ENCODE results near the gene NRCAM. TPM values are rescaled to one million over a fixed set of nuclear protein-coding genes. Genes with fewer than 3 reads are reported as not detected.

The NRCAM gene
- total RNA-seq, 2 donors from 2014 or later: 17.9 to 28.2 TPM

DNA sequence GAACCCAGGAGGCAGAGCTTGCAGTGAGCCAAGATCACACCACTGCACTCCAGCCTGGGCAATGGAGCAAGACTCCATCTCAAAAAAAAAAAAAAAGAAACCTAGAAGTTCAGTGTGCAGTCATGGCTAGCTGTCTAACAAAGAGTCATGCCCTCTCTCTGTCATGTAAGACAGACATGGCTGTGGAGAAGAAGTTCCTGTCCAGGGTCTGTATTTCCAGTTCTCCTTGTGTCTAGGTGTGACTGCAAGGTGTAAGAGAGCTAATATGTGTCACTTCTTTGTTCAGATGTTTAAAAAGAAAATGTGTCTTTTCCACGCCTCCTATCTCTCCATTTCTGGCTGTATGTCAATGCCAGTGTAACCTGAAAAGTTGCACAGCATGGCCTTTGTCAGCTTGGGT, 139.5 kb downstream of the NRCAM start:
- TF ChIP-seq, protein P1, sequence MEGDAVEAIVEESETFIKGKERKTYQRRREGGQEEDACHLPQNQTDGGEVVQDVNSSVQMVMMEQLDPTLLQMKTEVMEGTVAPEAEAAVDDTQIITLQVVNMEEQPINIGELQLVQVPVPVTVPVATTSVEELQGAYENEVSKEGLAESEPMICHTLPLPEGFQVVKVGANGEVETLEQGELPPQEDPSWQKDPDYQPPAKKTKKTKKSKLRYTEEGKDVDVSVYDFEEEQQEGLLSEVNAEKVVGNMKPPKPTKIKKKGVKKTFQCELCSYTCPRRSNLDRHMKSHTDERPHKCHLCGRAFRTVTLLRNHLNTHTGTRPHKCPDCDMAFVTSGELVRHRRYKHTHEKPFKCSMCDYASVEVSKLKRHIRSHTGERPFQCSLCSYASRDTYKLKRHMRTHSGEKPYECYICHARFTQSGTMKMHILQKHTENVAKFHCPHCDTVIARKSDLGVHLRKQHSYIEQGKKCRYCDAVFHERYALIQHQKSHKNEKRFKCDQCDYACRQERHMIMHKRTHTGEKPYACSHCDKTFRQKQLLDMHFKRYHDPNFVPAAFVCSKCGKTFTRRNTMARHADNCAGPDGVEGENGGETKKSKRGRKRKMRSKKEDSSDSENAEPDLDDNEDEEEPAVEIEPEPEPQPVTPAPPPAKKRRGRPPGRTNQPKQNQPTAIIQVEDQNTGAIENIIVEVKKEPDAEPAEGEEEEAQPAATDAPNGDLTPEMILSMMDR (conservative IDR thresholded peaks at IDR 0.05): no peak
- Histone ChIP-seq H3K9ac (ENCODE audit: extremely low read depth, low read length, poor library complexity, severe bottlenecking) (no peak overlapping the region), H3K4me3 (ENCODE audit: low read length) (no peak overlapping the region), H3K4me1 (ENCODE audit: control insufficient read depth, insufficient read depth, low read length) (no peaks in the 10 kb centered on the region), H3K36me3 (ENCODE audit: control insufficient read depth, insufficient read depth, low read length) (no peaks in the 10 kb centered on the region), H3K9me3 (ENCODE audit: control insufficient read depth, low read length) (no peaks in the 10 kb centered on the region), H3K27ac (ENCODE audit: low read depth, low read length) (no peak overlapping the region), H3K27me3 (ENCODE audit: control insufficient read depth, insufficient read depth, low read length, poor library complexity, severe bottlenecking) (no peaks in the 10 kb centered on the region)
- H3K4me3 Mint-ChIP-seq: no peak overlapping the region
- no peaks in the 10 kb centered on the region for H3K36me3 Mint-ChIP-seq (ENCODE audit: low read depth)
- no peaks in the 10 kb centered on the region for H3K27me3 Mint-ChIP-seq (ENCODE audit: insufficient read depth)
- WGBS, 2 experiments (ENCODE audit: insufficient coverage in 1 of 2, insufficient read length in 1 of 2): 100% methylated on average over 1 of the region's 1 CpG
- no peak overlapping the region for H3K27ac Mint-ChIP-seq
- DNase-seq: no peak
- H3K4me1 Mint-ChIP-seq: peaks cover 2% of the 10 kb centered on the region
- peaks cover 2% of the 10 kb centered on the region for H3K9me3 Mint-ChIP-seq

DNA sequence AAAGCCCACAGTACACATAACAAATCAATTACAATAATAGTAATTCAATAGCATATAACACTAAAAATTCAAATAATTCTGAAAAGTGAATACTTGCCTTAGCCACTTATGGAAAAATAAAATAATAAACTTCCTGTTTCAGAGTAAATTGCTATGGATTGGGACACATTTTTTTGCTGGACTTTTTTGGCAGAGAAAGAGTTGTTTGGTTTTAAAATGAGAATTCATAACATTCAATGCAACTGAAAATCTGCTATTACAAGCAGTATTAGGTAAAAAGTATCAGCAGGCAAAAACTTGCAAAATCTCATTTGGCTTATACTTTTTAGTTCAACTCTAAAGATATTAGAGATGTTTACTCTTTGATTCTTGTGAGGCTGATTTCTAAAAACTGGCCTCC, 141.7 kb downstream of the NRCAM start:
- no peak overlapping the region for H3K27ac Mint-ChIP-seq
- H3K9me3 Mint-ChIP-seq: peaks cover 2% of the 10 kb centered on the region
- no peaks in the 10 kb centered on the region for H3K36me3 Mint-ChIP-seq (ENCODE audit: low read depth)
- DNase-seq: no peak
- no peak overlapping the region for H3K4me3 Mint-ChIP-seq
- no peaks in the 10 kb centered on the region for H3K36me3 ChIP-seq (ENCODE audit: control insufficient read depth, insufficient read depth, low read length)
- H3K27ac ChIP-seq (ENCODE audit: low read depth, low read length): no peak overlapping the region
- TF ChIP-seq, protein P1 (conservative IDR thresholded peaks at IDR 0.05): no peak
- H3K4me1 ChIP-seq (ENCODE audit: control insufficient read depth, insufficient read depth, low read length): no peaks in the 10 kb centered on the region
- no peak overlapping the region for H3K9ac ChIP-seq (ENCODE audit: extremely low read depth, low read length, poor library complexity, severe bottlenecking)
- no peaks in the 10 kb centered on the region for H3K27me3 Mint-ChIP-seq (ENCODE audit: insufficient read depth)
- H3K9me3 ChIP-seq (ENCODE audit: control insufficient read depth, low read length): no peaks in the 10 kb centered on the region
- H3K27me3 ChIP-seq (ENCODE audit: control insufficient read depth, insufficient read depth, low read length, poor library complexity, severe bottlenecking): no peaks in the 10 kb centered on the region
- H3K4me1 Mint-ChIP-seq: peaks cover 2% of the 10 kb centered on the region
- H3K4me3 ChIP-seq (ENCODE audit: low read length): no peak overlapping the region

DNA sequence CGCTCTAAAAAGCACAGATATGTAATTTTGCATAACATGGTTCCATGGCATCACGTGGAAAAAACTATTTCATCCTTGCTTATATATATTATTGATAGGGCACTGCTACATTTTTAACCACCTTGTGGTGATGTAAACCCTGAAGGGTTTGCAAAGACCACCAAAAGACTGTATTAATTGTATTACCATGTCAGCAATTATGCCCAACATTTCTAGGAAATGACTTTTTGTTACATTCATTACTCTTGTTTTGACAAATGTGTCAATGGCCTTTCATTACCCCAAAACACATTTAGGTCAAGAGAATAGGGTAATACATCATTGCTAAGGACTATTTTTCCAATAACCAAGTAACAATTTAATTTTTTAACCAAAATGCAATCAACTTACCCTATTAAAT, 142.2 kb downstream of the NRCAM start:
- no peaks in the 10 kb centered on the region for H3K4me1 ChIP-seq (ENCODE audit: control insufficient read depth, insufficient read depth, low read length)
- Mint-ChIP-seq H3K4me1 (peaks cover 2% of the 10 kb centered on the region), H3K9me3 (peaks cover 2% of the 10 kb centered on the region), H3K27ac (no peak overlapping the region), H3K36me3 (ENCODE audit: low read depth) (no peaks in the 10 kb centered on the region), H3K4me3 (no peak overlapping the region), H3K27me3 (ENCODE audit: insufficient read depth) (no peaks in the 10 kb centered on the region)
- no peaks in the 10 kb centered on the region for H3K36me3 ChIP-seq (ENCODE audit: control insufficient read depth, insufficient read depth, low read length)
- no peaks in the 10 kb centered on the region for H3K27me3 ChIP-seq (ENCODE audit: control insufficient read depth, insufficient read depth, low read length, poor library complexity, severe bottlenecking)
- H3K9me3 ChIP-seq (ENCODE audit: control insufficient read depth, low read length): no peaks in the 10 kb centered on the region
- no peak overlapping the region for H3K27ac ChIP-seq (ENCODE audit: low read depth, low read length)
- DNase-seq: no peak
- H3K4me3 ChIP-seq (ENCODE audit: low read length): no peak overlapping the region
- 95 to 100% methylated on average over 1 to 2 of the region's 2 CpGs for WGBS, 2 experiments (ENCODE audit: insufficient coverage in 1 of 2, insufficient read length in 1 of 2)
- no peak overlapping the region for H3K9ac ChIP-seq (ENCODE audit: extremely low read depth, low read length, poor library complexity, severe bottlenecking)
- TF ChIP-seq, protein P1 (conservative IDR thresholded peaks at IDR 0.05): no peak
